Measurements from ENCODE around the gene TMEM52. TPM values are rescaled to one million over a fixed set of nuclear protein-coding genes. Genes with fewer than 3 reads are reported as not detected.

The TMEM52 gene
- total and polyA plus RNA-seq, 4 donors: 2.6 to 13.1 (median 3.0) TPM

DNA sequence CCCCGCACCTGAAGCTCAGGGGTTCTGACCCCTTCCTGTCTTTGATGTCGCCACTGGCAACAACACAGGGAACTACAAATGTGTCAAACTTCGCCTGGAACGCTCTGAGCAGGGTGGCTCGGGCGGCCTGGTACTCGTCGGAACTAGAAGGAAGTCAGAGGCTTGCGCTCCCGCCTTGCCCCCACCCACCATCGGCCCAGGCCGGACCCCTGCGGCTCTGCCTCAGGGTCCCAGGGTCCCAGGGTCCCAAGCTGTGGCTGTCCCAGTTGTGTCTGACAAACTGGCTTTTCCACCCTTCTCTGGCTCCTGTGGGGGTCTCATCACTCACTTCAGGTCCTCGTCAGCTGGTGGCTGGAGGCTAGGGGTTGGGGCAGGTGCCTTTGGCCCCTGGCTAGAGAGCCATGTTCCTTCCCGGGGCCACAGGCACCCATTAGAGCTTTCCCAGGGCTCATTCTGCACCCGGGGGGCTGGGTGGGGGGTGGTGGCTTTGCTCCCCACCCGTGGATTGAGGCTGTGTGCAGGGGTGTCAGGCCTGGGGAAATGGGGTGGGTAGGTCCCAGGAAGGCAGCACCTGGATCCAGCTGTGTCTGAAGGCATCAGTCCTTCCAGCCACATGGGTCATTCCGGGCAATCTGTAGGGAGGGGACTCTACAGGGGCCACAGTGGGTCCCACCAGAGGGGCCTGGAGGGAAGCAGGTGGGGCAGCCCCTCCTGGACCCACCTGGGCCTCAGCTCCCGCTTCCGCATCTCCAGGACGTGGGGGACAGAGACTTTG lies 8.0 kb upstream of the TMEM52 start:
- H3K27me3 ChIP-seq (ENCODE audit: control insufficient read depth in 4 of 4, insufficient read depth in 4 of 4, low read length in 3 of 4): no peaks in the 10 kb centered on the region
- no peak overlapping the region for H3K9ac ChIP-seq (ENCODE audit: low read depth in 1 of 2, low read length in 2 of 2)
- H3K4me3 ChIP-seq (ENCODE audit: low read depth in 1 of 3, low read length in 3 of 3): no peak overlapping the region
- H3K27ac ChIP-seq (ENCODE audit: low read depth in 1 of 2, low read length in 2 of 2): no peak overlapping the region
- no peak for DNase-seq (ENCODE audit: low spot score)
- WGBS: 81% methylated on average over 21 of the region's 21 CpGs
- no peaks in the 10 kb centered on the region for H3K36me3 ChIP-seq (ENCODE audit: control insufficient read depth in 4 of 4, insufficient read depth in 3 of 4, low read depth in 1 of 4, low read length in 3 of 4)
- no peaks in the 10 kb centered on the region for H3K9me3 ChIP-seq (ENCODE audit: control insufficient read depth in 4 of 4, low read length in 3 of 4)
- TF ChIP-seq GABPA (IDR thresholded peaks at IDR 0.05 in 1 of 2, conservative IDR thresholded peaks at IDR 0.05 in 1 of 2) (no peak), HNF4A (conservative IDR thresholded peaks at IDR 0.05) (no peak), RAD21 (IDR thresholded peaks at IDR 0.05) (no peak), YY1 (IDR thresholded peaks at IDR 0.05) (no peak), RXRA (IDR thresholded peaks at IDR 0.05) (no peak), JUND (IDR thresholded peaks at IDR 0.05) (no peak), TAF1 (conservative IDR thresholded peaks at IDR 0.05) (no peak), NR2F2 (IDR thresholded peaks at IDR 0.05) (no peak), FOXA1 (IDR thresholded peaks at IDR 0.05) (no peak), EGR1 (IDR thresholded peaks at IDR 0.05; ENCODE audit: low read depth in 2 of 2) (no peak), SP1 (IDR thresholded peaks at IDR 0.05) (no peak), HNF4G (IDR thresholded peaks at IDR 0.05) (no peak)
- TF ChIP-seq, protein P1, sequence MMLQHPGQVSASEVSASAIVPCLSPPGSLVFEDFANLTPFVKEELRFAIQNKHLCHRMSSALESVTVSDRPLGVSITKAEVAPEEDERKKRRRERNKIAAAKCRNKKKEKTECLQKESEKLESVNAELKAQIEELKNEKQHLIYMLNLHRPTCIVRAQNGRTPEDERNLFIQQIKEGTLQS (IDR thresholded peaks at IDR 0.05): no peak
- TF ChIP-seq, protein P2, sequence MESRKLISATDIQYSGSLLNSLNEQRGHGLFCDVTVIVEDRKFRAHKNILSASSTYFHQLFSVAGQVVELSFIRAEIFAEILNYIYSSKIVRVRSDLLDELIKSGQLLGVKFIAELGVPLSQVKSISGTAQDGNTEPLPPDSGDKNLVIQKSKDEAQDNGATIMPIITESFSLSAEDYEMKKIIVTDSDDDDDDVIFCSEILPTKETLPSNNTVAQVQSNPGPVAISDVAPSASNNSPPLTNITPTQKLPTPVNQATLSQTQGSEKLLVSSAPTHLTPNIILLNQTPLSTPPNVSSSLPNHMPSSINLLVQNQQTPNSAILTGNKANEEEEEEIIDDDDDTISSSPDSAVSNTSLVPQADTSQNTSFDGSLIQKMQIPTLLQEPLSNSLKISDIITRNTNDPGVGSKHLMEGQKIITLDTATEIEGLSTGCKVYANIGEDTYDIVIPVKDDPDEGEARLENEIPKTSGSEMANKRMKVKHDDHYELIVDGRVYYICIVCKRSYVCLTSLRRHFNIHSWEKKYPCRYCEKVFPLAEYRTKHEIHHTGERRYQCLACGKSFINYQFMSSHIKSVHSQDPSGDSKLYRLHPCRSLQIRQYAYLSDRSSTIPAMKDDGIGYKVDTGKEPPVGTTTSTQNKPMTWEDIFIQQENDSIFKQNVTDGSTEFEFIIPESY (IDR thresholded peaks at IDR 0.05): no peak
- TF ChIP-seq, protein P3, sequence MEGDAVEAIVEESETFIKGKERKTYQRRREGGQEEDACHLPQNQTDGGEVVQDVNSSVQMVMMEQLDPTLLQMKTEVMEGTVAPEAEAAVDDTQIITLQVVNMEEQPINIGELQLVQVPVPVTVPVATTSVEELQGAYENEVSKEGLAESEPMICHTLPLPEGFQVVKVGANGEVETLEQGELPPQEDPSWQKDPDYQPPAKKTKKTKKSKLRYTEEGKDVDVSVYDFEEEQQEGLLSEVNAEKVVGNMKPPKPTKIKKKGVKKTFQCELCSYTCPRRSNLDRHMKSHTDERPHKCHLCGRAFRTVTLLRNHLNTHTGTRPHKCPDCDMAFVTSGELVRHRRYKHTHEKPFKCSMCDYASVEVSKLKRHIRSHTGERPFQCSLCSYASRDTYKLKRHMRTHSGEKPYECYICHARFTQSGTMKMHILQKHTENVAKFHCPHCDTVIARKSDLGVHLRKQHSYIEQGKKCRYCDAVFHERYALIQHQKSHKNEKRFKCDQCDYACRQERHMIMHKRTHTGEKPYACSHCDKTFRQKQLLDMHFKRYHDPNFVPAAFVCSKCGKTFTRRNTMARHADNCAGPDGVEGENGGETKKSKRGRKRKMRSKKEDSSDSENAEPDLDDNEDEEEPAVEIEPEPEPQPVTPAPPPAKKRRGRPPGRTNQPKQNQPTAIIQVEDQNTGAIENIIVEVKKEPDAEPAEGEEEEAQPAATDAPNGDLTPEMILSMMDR (IDR thresholded peaks at IDR 0.05; ENCODE audit: low read depth, low read length, missing input control): no peak
- TF ChIP-seq, protein P4, sequence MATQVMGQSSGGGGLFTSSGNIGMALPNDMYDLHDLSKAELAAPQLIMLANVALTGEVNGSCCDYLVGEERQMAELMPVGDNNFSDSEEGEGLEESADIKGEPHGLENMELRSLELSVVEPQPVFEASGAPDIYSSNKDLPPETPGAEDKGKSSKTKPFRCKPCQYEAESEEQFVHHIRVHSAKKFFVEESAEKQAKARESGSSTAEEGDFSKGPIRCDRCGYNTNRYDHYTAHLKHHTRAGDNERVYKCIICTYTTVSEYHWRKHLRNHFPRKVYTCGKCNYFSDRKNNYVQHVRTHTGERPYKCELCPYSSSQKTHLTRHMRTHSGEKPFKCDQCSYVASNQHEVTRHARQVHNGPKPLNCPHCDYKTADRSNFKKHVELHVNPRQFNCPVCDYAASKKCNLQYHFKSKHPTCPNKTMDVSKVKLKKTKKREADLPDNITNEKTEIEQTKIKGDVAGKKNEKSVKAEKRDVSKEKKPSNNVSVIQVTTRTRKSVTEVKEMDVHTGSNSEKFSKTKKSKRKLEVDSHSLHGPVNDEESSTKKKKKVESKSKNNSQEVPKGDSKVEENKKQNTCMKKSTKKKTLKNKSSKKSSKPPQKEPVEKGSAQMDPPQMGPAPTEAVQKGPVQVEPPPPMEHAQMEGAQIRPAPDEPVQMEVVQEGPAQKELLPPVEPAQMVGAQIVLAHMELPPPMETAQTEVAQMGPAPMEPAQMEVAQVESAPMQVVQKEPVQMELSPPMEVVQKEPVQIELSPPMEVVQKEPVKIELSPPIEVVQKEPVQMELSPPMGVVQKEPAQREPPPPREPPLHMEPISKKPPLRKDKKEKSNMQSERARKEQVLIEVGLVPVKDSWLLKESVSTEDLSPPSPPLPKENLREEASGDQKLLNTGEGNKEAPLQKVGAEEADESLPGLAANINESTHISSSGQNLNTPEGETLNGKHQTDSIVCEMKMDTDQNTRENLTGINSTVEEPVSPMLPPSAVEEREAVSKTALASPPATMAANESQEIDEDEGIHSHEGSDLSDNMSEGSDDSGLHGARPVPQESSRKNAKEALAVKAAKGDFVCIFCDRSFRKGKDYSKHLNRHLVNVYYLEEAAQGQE (IDR thresholded peaks at IDR 0.05): no peak
- TF ChIP-seq, protein P5, sequence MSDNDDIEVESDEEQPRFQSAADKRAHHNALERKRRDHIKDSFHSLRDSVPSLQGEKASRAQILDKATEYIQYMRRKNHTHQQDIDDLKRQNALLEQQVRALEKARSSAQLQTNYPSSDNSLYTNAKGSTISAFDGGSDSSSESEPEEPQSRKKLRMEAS (IDR thresholded peaks at IDR 0.05): no peak
- H3K4me1 ChIP-seq (ENCODE audit: control insufficient read depth in 4 of 4, insufficient read depth in 4 of 4, low read length in 3 of 4): peaks cover 15 to 25% (median 19%) of the 10 kb centered on the region in 4 donors
